Stimulated activated CD4-positive, alpha-beta T cell treated with anti-CD3 and anti-CD28 coated beads, Interleukin-2, amount 100 ng/mL, for 4 hours (primary cell): ENCODE data around the gene GPANK1.
A peak's percentile ranks its signal among the peaks of the same experiment; 100 is the strongest.

Experiments used
- DNase-seq: peaks from one replicate; pipeline ENCODE4 v3.0.0-alpha.2; 2020; ENCODE audit warnings: low read depth

GPANK1 gene

GRCh38 chr6:31662124-31662723, 2.6 kb downstream of the GPANK1 start:
- no peak for DNase-seq

- no peak for DNase-seq
These were observed 3.3 kb downstream of the GPANK1 start for GRCh38 chr6:31661262-31662123.

GRCh38 chr6:31660381-31661261, 4.2 kb downstream of the GPANK1 start, which contains the start of gene C6orf47:
TSS of gene C6orf47 (minus strand) at chr6:31660778. CDS start at chr6:31659947, 831 bp downstream.
- peak; percentile 61 for DNase-seq

GRCh38 chr6:31659649-31660380, 5.0 kb downstream of the GPANK1 start:
- no peak for DNase-seq

GRCh38 chr6:31658983-31659648, 5.7 kb downstream of the GPANK1 start:
- no peak for DNase-seq

- no peak for DNase-seq
These were observed 6.6 kb downstream of the GPANK1 start for GRCh38 chr6:31658158-31658688.

GRCh38 chr6:31657406-31658157, 7.2 kb downstream of the GPANK1 start:
- DNase-seq = no peak

- DNase-seq = no peak
These were observed 9.2 kb downstream of the GPANK1 start, which contains the start of gene APOM for GRCh38 chr6:31655349-31656237. TSS of gene APOM (plus strand) at chr6:31655894. CDS start at chr6:31655967, 73 bp downstream.

GRCh38 chr6:31654574-31655348, 10.0 kb downstream of the GPANK1 start:
- DNase-seq = no peak

GRCh38 chr6:31652925-31653724, 11.7 kb downstream of the GPANK1 start:
- DNase-seq = peak; percentile 85

- DNase-seq = no peak
These were observed 13.1 kb downstream of the GPANK1 start for GRCh38 chr6:31651602-31652191.

GRCh38 chr6:31645325-31645724, 19.5 kb downstream of the GPANK1 start:
- no peak for DNase-seq

- DNase-seq = no peak
These were observed 20.9 kb downstream of the GPANK1 start for GRCh38 chr6:31643818-31644454.

GRCh38 chr6:31642798-31643570, 21.8 kb downstream of the GPANK1 start:
- DNase-seq = no peak

- no peak for DNase-seq
These were observed 23.4 kb downstream of the GPANK1 start for GRCh38 chr6:31641370-31641769.

- no peak for DNase-seq
These were observed 24.2 kb downstream of the GPANK1 start for GRCh38 chr6:31640612-31641011.
